GM18511 (cell line): ENCODE results near the gene ADGRG7.

Experiments
- ATAC-seq: cut with Tn5 transposase; IDR thresholded peaks from one replicate; pipeline ENCODE4 v1.9.1; 2021; ENCODE audit warnings: mild to moderate bottlenecking, moderate library complexity; ENCODE audit not compliant: unreplicated experiment

The ADGRG7 gene

DNA sequence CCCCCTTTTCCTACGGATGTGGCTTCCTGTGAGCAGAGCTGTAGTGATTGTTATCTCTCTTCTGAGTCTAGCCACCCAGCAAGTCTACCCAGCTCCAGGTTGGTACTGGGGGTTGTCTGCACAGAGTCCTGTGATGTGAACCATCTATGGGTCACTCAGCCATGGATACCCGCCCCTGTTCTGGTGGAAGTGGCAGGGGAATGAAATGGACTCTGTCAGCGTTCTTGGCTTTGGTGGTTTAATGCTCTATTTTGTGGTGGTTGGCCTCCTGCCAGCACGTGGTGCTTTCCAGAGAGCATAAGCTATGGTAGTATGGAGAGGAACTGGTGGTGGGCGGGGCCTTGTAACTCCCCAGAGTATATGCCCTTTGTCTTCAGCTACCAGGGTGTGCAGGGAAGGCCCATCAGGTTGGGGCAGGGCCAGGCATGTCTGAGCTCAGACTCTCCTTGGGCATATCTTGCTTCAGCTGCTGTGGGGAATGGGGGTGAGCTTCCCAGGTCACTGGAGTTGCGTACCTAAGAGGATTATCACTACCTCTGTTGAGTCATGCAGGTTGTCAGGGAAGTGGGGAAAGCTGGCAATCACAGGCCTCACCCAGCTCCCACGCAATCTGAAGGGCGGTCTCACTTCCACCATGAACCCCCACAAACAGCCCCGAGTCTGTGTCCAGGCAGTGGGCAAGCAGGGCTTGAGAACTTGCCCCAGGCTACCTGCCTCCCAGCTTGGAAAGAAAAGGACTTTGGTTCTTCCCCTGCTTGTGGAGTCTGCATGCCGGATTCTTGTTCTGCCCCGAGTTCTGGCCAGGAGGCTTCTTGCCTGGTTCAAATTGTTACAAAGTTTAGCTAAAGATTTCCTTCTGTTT, 9.0 kb upstream of the ADGRG7 start:
- no peak for ATAC-seq

- peak; percentile 39 for ATAC-seq
Measured at GRCh38 chr3:100602506-100603444, 6.6 kb upstream of the ADGRG7 start.

DNA sequence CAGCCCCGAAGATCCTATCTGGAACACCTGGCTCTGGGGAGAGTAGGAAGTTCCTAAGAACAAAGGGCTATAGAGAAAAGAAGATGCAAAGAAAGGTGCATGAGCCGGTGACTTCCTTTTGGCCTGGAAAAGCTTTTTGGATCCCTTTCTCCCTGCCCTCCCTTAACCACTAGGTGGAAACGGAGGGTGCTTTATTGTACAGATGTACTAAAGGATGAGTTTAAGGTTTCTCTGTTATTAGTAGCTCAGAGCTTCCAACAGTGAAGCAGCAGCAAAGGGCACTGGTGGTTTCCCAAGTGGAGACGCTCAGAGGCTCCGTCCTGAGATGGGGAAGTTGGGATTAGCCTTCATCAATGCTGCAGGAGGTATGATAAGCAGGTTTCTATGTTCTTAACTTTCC, 5.9 kb upstream of the ADGRG7 start:
- peak; percentile 44 for ATAC-seq

DNA sequence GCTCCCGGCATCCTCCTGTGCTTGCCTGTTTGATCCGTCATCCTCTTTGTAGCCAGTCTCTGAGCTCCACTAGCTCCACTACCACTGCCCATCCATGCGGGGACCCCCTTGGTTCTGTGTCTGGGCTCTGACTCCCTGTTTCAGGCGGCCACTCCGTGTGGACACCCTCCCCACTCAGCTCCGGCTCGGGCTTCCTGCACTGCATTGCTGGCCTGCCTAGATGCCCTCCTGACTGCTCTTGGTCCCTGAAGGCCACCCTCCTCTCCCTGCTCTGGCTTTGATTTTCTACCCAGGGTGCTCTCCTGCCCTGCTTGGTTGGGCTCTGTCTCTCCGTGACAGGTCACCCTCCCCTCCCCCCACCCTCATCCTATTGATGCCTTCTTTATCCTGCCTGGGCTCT, 4.0 kb upstream of the ADGRG7 start:
- no peak for ATAC-seq

GRCh38 chr3:100606894-100607512, 2.4 kb upstream of the ADGRG7 start:
- peak; percentile 83 for ATAC-seq

DNA sequence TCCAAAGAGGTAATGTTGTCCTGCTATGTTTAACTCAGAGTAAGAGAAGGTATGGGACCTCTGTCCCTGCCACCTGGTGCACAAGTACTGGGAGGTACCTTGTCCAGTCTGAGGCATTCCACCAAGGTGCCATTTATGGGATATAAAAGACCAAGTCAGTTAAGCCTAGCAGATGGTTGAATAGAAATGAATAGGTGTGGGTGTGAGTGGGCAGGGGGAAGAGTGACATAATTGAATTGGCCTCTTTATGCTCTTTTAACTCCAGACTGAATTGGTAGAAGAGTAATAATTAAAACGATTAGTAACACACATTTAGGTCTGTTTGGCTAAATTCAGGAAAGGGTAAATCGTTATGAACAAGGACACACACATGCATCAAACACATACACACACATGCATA, 562 bp downstream of the ADGRG7 start:
- ATAC-seq, result no peak

DNA sequence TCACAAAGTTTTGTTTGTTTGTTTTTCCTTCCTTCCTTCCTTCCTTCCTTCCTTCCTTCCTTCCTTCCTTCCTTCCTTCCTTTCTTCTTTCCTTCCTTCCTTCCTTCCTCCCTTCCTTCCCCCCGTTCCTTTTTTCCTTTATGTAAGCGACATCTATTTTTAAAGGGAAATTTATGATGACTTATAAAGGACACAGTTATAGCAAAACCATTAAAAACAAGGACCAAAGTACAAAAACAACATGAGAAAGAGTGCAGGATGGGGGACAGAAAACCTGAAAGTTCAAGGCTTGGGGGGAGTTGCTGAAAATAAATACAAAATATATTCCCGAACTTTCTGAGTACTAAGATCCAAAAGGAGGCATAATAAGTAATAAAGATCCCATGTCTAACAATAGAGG, 1.8 kb downstream of the ADGRG7 start:
- ATAC-seq, result no peak

DNA sequence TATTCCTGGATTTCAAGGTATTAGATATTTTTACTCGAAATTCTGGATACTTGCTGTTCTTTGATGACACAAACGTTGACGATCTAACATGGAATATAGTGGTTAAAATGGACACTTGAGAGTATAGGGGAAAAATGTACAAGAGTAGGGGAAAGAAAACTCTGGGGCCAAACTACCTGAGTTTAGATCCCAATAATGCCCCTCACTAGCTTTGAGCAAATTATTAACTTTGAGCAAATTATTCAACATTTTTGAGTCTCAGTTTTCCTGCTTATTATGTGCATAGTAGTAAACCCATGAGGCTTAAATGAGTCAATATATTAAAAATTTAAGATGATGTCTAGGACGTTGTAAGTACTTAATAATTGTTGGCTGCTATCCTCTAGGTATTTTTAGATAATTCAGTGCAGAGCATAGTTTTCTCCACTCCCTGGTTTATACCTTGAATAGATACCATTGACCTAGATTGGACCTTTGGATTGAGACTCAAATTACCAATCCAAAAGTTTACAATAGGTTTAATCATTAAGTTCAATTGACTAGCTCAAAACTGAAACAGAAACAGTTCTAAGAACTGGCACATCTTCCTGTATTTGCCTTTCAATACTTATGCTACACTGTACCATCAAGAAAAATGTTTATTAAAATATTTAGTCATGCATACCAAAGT, 4.5 kb downstream of the ADGRG7 start:
- peak; percentile 77 for ATAC-seq

- ATAC-seq, result peak; percentile 83
Measured at GRCh38 chr3:100614941-100615340, 5.5 kb downstream of the ADGRG7 start.

- ATAC-seq, result no peak
Measured at GRCh38 chr3:100615684-100616083, 6.3 kb downstream of the ADGRG7 start.

DNA sequence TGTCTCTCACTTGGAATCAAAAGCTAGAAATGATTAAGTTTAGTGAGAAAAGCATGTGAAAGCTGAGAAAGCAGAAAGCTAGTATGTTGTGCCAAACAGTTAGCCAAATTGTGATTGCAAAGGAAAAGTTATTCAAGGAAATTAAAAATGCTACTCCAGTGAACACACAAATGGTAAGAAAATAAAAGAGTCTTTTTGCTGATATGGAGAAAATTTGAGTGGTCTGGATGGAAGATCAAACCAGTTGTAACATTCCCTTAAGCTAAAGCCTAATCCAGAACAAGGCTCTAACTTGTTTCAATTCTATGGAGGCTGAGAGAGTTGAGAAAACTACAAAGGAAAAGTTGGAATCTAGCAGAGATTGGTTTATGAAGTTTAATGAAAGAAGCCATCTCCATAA, 11.8 kb downstream of the ADGRG7 start:
- ATAC-seq, result no peak

DNA sequence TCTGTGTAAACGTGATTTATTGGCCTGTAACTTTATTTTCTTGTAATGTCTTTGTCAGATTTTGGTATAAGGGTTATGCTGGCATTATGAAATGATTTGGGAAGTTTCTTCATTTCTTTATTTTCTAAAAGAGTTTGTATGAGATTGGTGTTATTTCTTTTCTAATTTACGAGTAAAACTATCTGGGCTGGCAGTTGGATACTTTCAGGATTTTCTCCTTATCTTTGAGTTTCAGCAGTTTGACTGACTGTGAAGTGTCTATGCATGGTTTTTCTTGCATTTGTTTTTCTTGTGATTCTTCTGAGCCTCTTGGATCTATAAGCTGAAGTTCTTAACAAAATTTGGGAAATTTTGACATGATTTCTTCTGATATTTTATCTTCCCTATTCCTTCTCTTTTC, 18.1 kb downstream of the ADGRG7 start:
- no peak for ATAC-seq

- no peak for ATAC-seq
Measured at GRCh38 chr3:100629421-100630127, 20.2 kb downstream of the ADGRG7 start.

GRCh38 chr3:100630664-100631063, 21.3 kb downstream of the ADGRG7 start:
- no peak for ATAC-seq

GRCh38 chr3:100631236-100631635, 21.8 kb downstream of the ADGRG7 start:
- no peak for ATAC-seq

- ATAC-seq, result peak; percentile 83
Measured at GRCh38 chr3:100634493-100635272, 25.3 kb downstream of the ADGRG7 start.

GRCh38 chr3:100635273-100635701, 25.9 kb downstream of the ADGRG7 start:
- ATAC-seq, result no peak

DNA sequence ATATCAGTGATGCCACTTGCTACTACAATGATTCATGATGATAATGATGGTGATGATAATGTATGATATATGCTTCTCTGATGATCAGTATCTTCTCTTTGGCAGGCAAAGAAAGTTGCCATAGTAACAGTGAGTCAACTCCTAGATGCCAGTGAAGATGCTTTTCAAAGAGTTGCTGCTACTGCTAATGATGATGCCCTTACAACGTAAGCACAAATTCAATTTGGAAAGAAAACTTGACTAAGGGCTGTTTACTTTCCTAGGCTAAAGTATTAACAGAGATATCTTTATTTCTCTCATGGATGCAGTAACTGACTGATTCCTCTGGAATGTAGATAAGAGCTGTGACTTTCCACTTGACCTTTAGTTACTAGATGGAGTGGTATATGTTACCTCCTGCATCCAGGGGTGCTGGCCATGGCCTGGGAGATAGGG, 27.8 kb downstream of the ADGRG7 start:
- no peak for ATAC-seq

GRCh38 chr3:100640633-100641032, 31.2 kb downstream of the ADGRG7 start:
- ATAC-seq, result no peak
